Spleen (tissue), 7 donors: ENCODE results near the gene RNGTT.
"Not testable (repeated sequence)": the region's sequence is repeated elsewhere in the genome, so short reads cannot be mapped to it uniquely, and the experiment has no call there.

Experiments
- CTCF ChIP-seq, 11 experiments: fragments of 200-600 bp in 7 of 11; fragments of 450-650 bp in 4 of 11; sonication (generic) in 4 of 11; IDR thresholded peaks in 8 of 11; conservative IDR thresholded peaks in 3 of 11; 1 replicate in 7 of 11; 2 replicates in 4 of 11; pipeline versions ENCODE4 v1.4.0 to v1.8.0; 2016 to 2021; ENCODE audit warnings: antibody characterized with exemption in 11 of 11, inconsistent platforms in 4 of 11, mild to moderate bottlenecking in 1 of 11
- POLR2A ChIP-seq, 3 donors: fragments of 450-650 bp; IDR thresholded peaks; one replicate each; pipeline ENCODE4 v1.5.1; 2017; ENCODE audit warnings: antibody characterized with exemption in 3 of 3, mild to moderate bottlenecking in 1 of 3
- POLR2AphosphoS5 ChIP-seq, 3 donors: sonication (generic); formaldehyde crosslinking; IDR thresholded peaks; one replicate each; pipeline ENCODE4 v1.5.1; 2017; ENCODE audit warnings: antibody characterized with exemption in 3 of 3
- donor health status: DM: no; HTN: no; CAD: no; lungs with moderate emphysema.
- donor health status: DM: no; HTN: no; CAD: no.
- donor health status: DM: no; HTN: no; CAD: no.

GRCh38 chr6:88932019-88932418 lies 31.4 kb downstream of the RNGTT start:
- not testable (repeated sequence) for TF ChIP-seq POLR2A (IDR thresholded peaks at IDR 0.05); CTCF (IDR thresholded peaks at IDR 0.05 in 8 of 11, conservative IDR thresholded peaks at IDR 0.05 in 3 of 11); POLR2AphosphoS5 (IDR thresholded peaks at IDR 0.05)
